Cerebellar nuclear complex (tissue), 1 donor: ENCODE measurements around the gene ZNF641.

Experiments used
- DNase-seq, 2 experiments: peaks; one replicate each; lab custom pipeline; 2025; lab: John Stamatoyannopoulos, UW

The ZNF641 gene

DNA sequence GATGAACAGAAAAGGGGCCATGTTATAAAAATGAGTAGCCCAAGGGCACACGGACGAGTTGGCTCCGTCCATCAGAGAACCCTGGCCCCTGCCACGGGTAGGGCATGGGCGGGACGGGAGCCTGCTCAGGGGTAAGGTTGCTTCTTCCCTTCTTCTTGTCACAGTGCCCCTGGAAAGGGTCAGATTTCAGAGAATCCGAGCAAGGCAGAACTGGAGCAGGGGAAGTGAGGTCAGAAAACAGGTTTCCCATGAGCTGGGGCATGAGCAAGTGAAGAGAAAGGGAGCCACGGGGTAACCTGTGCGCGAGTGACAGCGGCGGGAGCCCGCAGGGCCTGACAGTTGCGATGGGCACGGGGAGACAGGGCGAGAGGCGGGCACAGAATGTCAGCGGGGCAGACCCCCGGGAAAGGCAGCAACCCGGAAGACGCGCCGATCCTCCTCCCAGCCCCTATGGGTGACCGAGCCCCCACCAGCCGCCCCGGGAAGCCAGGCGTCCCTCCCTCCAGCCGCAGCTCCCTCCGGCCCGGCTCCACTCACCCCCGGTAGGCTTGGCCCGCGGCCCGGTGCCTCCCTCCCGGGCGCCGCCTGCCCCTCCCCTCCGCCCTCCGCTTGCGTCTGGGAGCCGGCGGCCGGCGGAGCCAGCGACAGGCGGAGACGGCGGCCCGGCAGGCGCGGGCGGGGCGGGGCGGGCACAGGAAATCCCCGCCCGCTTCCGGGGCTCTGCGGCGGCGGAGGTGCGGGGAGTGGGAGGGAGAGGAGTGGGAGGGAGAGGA is at the start of gene ZNF641:
Gene ZNF641 (minus strand): TSS at position 671 of the 773 bp plus-strand sequence. CDS start 2,829 bp downstream, outside the sequence.
- DNase-seq = peak in 1 of 2 experiments; percentile 18

DNA sequence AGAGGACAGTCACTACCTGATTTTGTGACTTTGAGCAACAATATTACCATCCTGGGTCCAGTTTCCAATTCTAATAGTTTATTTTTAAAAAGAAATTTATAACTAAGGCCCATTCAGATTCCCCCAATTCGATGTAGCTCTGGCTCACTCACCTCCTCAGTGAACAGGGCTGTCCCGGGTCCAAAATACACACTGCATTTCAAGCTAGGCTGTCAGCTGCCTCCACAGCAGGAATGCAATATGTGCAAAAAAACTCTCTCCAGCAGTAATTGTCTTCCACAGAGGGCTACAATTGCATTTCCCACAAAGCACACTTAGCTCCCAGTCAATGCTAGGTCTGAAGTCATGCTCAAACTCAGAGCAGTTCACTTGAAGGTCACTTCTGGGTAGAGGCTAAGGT is 39.3 kb upstream of the ZNF641 start:
- no peak for DNase-seq

GRCh38 chr12:48389409-48389808 is 38.7 kb upstream of the ZNF641 start:
- no peak for DNase-seq

DNA sequence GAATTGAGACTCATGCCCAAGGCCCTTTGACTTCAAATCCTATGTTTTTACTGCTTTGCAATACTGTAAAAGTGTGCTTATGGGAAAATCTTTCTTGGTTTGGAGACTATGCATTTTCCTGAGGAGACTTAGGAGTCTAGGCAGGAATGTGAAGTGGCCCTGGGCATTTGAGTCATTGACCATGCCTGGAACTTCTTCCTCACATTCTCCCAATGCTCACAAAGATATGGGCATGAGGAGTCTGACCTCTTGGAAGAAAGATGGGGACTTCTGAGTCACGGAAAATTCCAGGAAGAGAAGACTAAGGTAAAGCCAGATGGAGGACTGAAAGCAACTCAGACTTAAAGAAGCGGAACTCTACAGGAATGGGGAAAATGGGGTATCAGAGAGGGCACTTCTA is 38.2 kb upstream of the ZNF641 start:
- DNase-seq = no peak

DNA sequence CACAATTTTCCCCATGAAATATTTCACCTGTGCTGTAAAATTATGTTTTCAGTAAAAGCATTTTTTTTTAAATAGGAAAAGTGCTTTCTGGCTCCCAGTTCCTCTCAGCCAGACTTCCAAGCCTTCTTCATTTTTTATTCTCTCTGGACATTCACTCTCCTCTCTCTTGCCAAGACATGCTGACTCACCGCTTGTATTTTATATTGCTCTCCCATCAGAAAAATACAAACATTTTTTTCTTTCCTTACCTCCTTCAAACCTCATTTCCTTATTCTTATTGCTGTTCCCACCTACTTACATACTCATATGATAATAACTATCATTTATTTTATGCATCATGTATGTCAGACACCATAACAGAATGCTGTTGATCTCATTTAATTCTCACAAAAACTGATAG is 37.7 kb upstream of the ZNF641 start:
- no peak for DNase-seq

GRCh38 chr12:48380596-48380995 is 29.9 kb upstream of the ZNF641 start:
- no peak for DNase-seq

DNA sequence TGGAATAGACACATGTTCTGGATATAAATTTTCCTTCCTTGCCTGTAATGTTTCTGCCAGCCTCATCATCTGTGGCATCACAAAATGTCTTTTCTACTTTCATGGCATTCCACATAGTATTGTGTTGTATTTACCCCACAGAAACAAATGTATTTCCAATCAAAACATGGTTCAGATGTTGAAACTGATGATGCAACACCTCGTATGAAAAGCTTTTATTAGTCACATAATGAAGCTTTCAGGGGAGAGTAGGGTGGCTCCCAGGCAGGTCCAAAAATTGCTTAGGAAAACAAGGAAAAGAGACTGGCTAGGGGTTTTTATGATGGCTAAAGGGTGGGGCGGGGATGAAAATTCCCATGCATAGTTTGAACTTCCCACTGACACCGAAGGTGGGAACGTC is 29.1 kb upstream of the ZNF641 start:
- no peak for DNase-seq

DNA sequence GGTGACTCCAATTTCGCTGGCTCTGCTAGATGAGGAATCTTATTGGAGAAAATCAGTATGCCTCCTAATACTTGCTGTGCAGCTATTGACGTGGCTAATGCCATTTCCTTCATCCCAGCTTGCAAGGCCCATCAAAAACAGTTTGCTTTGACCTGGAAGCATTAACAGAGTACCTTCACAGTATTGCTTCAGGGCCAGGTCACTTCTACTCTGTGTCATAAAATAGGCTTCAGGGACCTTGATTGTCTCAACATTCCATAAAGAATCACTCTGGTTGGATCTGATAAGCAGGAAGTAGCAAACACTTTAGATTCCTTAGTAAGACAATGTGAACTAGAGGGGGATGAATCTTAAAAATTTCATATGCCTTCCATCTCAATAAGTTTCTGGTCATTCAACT is 26.9 kb upstream of the ZNF641 start:
- no peak for DNase-seq

GRCh38 chr12:48374164-48374563 is 23.4 kb upstream of the ZNF641 start:
- no peak for DNase-seq

DNA sequence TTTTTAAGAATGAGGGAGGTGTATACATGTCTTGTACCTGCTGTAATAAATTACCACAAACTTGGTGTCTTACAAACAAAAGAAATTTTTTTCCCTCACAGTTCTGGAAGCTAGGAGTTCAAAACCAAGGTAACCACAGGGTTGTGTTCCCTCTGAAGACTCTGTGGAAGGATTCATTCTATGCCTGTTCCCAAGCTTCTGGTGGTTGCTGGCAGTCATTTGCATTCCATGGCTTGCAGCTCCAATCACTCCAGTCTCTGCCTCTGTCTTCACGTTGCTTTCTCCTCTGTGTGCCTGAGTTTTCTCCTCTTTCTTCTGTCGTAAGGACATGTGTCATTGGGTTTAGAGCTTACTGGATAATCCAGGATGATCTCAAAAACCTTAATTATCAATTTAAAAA is 15.4 kb upstream of the ZNF641 start:
- no peak for DNase-seq

- no peak for DNase-seq
Measured at GRCh38 chr12:48361664-48362339, 11.1 kb upstream of the ZNF641 start.

DNA sequence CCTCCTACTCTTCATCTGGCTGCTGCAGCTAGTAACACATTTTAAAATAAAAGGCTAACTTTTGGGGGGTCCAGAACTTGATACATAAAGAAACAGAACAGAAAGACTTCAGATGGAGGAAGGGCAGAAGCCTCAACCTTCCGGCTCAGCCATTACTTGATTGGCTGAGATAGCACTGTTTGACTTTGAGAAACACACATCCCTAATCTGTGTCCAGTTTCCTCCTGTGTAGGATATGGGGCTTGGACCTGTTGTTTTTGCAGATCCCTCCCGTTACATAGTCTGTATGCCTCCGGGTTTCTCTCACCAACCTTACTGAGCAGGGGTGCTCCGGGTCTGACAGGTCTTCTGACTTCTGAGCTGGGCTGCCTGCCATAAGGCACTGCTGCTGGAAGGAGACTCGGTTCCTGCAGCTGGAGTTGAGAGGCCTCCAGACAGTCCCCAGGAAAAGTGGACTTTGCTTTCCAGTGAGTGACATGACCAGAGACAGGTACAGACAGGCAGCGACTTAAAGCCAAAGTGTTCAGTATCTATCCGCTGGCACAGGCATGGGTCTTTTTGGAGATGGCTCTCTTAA is 8.3 kb upstream of the ZNF641 start:
- no peak for DNase-seq

- DNase-seq = no peak
Measured at GRCh38 chr12:48356041-48356768, 5.5 kb upstream of the ZNF641 start.

DNA sequence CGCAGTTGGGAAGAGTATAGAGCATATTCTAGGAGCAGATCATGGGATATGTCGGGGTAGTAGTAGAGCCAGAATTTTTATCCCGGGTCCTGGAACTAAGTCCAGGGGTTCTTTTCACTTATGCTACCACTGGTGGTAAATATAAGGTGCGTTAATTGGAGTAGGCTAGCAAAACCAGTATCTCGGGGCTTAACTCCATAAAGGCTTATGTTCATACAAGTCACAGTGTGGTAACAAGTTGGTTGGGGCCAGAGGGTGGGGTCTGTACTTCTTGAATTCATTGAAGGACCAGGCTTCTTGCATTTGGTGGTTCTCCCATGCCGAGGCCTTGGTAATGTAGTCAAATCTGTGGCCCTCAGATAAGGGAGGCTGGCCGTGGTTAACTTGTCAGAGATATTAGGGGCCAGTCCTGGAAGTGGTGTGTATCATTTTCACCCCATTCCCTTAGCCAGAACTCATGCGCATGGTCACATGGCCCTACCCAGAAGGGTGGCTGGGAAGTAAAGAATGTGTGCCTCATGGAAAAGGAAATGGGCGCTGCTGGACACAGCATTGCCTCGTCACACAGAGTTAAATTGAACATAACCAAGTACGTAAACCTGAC is 1.5 kb upstream of the ZNF641 start:
- DNase-seq = no peak

DNA sequence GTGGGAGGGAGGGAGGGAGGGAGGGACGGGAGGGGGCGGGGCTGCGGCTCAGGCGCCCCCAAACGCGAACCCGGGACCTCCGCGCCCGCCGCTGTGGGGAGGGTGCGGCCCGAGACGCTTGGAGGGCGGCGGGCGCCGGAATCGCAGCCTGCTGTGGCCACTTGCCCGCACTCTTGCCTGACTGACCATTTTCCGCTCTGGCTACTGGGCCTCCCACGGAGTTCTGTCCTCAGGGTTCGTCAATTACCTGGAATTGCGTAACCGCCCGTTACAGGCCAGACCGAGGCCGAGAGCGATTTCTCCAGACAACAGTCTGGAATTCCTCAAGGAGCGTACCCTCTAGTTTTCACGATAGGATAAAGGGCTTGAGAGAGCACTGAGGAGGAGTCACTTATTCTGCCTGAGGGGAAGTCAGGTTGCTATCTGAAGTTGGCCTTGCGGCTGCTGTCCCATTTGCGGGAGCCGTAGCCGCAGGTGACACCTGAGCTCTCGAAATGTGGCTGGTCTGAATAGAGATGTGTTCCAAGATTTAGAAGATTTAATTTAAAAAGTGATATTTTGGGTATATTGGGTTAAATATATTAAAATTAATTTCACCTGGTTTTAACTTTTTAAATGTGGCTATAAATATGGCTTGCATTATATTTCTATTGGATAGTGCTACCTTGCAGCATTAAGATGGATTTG is 446 bp upstream of the ZNF641 start:
- peak in 1 of 2 experiments; percentile 42 for DNase-seq

- no peak for DNase-seq
Measured at GRCh38 chr12:48349471-48349870, 1.2 kb downstream of the ZNF641 start.

DNA sequence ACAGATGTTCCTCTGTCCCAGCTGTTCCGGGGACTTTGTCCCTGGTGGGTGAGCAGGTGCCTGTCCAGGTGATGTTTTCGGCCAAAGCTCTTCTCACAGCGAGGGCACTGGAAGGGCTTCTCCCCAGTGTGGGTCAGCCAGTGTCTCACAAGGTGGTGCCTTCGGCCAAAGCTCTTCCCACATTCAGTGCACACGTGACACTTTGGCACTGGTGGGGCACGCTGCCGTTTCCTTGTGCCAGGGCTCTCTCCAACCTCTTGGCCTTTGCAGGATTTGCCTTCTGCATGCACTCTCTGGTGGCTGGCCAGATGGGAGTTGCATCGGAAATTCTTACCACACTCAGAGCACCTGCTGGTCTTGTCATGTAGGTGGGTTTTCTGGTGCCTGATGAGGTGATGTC is 7.7 kb downstream of the ZNF641 start:
- no peak for DNase-seq

- no peak for DNase-seq
Measured at GRCh38 chr12:48340943-48341342, 9.8 kb downstream of the ZNF641 start.

DNA sequence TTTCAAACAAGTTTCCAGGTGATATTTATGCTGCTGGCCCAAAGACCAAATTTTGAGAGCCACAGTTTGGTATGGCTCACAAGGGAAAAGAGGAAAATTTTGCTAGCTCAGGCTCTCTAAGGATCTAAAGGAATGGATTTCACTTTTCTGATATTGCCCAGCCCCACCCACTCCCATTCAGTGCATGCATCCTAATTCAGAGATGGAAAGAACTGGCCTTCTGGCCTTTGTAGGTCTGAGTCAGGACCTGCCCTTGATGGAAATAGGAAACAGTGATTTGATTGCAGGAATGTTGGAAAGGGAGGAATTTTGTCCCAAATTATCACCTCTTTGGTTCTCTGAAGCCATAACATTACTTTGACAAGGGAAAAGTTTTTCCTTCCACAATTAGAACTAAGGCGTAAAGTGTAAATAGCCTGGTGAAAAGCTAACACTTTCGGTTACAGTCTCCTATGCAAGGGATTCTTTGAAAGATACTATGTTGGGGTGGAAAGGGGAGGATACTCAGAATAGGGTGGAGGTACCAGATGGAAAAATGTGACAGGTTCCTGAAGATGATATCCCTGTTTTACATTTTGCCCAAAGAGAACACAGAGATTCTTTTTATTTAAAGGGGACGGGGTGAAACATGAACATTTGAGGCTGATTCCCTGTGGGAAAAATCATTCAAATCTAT is 11.1 kb downstream of the ZNF641 start:
- no peak for DNase-seq

DNA sequence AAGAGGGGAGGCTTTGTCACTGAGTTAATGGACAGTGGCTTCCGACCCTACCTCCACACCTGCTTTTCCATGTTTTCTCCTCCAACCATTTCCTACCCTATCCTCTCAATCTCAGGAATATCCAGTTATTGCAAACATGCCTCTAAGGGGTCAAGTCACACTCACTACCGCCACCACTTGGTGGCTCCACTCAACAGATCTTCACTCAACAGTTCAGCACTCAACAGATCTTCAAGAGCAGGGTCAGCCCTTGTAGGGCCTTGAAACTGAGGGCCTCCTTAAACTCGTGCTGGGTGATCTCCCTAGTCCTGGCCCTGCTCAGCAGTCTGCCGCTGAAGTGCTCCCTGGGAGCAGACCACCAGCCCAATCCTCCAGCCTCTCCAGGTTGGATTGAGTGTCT is 14.2 kb downstream of the ZNF641 start:
- DNase-seq = no peak

DNA sequence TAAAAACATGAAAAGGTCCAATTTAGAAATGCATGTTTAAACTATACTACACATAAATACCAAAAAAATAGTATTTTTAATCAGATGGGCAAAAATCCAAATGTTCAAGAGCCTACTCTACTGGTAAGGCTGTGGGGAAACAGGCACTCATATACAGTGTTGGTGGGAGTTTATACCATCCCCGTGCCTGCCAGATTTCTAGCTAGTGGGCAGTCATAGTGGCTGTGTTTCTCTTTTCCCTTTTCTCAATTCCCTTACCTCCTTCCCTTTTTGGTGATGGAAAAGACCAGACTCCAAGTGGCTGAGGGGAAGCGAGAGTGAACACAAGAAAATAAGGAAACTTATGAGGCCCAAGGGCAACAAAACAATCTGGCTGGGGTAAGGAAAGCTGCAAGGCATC is 14.7 kb downstream of the ZNF641 start:
- no peak for DNase-seq
